GM19099 (cell line): ENCODE data around the gene MCAT.

ENCODE experiments used
- POLR2A ChIP-seq: IDR thresholded peaks from 3 replicates; pipeline ENCODE4 v1.6.1; 2011; ENCODE audit warnings: low read depth; ENCODE audit not compliant: insufficient read length; ENCODE audit errors: extremely low read depth

MCAT gene, protein sequence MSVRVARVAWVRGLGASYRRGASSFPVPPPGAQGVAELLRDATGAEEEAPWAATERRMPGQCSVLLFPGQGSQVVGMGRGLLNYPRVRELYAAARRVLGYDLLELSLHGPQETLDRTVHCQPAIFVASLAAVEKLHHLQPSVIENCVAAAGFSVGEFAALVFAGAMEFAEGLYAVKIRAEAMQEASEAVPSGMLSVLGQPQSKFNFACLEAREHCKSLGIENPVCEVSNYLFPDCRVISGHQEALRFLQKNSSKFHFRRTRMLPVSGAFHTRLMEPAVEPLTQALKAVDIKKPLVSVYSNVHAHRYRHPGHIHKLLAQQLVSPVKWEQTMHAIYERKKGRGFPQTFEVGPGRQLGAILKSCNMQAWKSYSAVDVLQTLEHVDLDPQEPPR

DNA sequence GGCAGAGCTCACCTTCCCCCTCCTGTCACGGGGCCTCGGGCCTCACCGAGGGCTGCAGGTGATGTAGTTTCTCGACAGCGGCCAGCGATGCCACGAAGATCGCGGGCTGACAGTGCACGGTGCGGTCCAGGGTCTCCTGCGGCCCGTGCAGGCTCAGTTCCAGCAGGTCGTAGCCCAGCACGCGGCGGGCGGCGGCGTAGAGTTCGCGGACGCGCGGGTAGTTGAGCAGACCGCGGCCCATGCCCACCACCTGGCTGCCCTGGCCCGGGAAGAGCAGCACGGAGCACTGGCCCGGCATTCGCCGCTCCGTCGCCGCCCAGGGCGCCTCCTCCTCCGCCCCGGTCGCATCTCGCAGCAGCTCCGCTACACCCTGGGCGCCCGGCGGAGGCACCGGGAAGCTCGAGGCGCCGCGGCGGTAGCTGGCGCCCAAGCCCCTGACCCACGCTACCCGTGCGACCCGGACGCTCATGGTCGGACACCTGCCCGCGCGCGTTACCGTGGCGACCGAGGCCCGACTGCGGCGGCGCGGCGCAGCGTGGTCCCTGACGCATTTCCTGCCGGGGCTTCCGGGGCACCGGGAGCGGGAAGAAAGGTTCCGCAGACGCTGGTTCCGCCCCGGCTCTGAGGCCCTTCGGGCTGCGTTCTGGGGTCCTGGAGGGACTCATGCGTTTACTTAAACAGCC, at the start of gene MCAT:
MCAT (minus strand) TSS at position 519 of the 683 bp plus-strand sequence; CDS start at position 469, 50 bp downstream.
- TF ChIP-seq POLR2A, result peak; percentile 67

DNA sequence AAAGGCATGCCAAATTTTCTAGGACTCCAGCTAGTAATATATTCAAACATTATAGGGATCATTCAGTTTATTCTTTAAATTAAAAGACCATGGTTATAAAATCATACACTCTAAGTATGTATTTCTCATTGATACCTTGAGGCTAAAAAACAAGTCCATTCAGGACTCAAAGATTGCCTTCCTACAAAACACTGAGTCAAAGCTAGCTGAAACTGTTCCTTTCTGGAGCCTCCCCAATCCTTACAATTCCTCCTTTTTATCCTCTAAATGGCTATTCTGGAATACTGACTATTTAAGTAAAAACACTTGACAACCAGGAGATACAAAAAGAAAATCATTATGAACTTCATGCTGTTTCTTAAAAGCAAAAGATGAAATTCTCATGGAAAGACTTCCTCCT, 48.6 kb upstream of the MCAT start:
- no peak for TF ChIP-seq POLR2A

DNA sequence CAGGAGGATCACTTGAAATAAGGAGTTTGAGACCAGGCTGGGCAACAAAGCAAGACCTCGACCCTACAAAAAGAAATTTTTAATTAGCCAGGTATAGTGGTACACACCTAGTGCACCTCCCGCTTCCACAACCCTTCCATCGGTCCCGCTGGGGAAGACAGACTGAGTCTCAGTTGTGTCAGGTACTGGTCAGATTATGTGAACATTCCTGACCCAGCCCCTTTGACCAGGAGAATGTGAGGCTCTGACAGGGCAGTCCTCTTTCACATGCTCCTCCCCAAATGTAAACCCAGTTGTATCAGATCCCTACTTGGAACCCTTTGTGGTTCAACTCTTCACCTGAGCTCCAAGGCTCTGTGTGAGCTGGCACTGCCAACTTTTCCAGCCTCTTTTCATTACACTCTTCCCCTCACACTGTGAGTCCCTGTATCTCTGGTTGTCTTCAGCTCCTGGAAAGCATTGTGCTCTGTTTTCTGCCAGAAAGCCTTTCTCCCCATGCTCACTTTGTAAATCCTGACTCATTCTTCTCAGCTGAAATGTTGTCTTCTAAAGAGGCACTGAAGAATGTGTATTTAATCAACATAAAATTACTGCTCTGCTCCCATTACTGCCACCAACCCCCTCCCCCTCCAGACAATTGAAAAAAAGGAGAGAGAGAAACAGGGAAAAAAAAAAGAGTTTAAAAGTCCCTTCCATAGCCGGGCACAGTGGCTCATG, 45.8 kb upstream of the MCAT start:
- TF ChIP-seq POLR2A, result no peak

DNA sequence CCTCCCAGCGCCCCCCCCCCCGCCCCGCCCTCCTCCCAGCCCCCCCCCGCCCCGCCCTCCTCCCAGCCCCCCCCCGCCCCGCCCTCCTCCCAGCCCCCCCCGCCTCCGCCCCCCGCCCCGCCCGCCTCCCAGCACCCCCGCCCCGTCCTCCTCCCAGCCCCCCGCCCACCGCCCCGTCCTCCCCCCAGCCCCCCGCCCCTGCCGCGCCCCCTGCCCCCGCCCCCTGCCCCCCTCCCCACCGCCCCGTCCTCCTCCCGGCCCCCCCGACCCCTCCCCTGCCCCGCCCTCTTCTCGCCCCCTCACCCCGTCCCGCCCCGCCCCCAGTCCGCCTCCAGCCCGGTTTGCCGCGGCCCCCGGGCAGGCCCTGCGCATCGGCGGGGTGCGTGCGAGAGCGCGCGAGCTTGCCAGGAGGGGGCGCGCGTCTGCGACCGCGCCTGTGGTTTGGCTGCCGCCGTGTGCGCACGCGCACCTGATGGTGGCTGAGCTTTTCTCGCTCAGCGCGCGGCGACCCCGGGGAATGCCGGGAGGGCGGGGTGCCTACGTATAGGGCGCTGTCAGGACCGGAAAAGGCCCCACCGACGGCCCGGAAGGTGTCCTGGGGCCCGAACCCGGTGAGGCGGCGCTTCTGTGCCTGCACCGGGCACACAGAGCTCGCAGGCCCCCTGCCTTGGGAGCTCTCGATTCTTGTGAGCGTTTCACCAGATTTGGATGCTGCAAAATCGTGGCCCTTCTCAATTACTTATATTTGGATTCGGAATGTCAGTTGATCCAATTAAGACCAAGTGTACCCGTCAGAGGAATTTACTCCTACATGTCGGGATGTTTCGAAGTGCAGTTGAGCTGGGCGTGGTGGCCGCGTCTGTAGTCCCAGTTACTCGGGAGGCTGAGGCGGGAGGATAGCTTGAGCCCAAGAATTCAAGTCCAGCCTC, 44.2 kb upstream of the MCAT start:
- peak; percentile 97 for TF ChIP-seq POLR2A

DNA sequence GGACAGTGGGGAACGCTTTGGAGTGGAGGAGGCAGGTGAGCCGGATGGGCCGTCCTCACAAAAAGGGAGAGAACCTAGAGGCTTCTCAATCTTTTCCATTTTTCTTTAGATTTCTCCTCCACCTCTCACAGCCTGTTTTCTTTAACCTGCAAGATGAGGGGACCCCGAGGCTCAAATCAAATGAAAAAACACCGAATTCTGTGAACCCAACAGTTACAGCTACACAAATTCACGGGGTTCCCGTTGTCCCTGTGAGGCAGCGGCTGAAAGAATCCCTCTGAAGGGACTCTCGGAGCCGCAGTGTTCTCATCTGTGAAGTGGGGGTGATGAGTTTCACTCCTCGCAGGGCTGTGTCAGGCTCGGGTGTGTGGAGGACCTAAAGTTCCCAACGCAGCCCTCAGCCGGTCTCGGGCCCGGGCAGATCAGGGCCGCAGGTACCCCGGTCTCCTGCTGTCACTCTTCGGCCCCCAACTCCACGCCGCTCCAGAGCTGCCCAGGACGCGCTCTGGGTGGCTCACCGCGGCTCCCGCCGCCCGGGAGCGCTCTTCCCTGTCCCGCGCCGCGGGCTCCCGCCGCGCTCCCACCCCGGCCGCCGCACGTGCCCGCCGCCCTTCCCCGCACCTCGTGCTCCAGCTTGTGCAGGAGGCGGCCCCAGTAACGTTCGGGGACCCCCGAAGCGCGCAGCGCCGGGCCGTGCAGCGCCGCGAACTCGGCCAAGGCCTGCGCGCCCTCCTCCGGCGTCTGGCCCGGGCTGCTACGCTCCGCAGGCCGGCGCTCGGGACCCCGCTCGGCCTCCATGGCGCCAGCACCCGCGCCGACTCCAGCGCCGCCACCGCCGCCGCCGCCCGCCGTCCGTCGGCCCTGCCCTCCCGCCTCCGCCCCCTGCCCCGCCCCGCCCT, 43.3 kb upstream of the MCAT start, which contains the start of gene TTLL12:
TTLL12 (minus strand) TSS at position 863 of the 899 bp plus-strand sequence; CDS start at position 798, 65 bp downstream.
- peak; percentile 78 for TF ChIP-seq POLR2A

DNA sequence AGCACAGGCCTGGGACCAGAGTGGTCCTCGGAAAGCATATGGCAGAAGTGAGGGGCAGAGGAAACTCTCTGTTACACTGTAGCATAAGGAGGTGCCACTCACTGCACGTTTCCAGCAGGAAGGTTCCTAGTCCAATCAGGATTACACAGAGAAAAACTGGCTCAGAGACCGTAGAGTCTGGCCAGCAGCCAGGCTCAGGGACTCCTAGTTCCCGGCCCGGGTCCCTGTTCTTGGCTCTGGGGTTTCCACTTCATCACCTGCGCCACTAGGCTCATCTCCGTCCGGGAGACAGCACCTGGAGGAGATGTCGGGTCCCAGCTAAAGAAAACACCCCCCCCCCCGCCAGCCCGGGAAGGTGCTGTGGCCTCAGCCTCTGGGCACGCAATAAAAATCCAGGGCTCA, 42.7 kb upstream of the MCAT start:
- TF ChIP-seq POLR2A, result no peak

DNA sequence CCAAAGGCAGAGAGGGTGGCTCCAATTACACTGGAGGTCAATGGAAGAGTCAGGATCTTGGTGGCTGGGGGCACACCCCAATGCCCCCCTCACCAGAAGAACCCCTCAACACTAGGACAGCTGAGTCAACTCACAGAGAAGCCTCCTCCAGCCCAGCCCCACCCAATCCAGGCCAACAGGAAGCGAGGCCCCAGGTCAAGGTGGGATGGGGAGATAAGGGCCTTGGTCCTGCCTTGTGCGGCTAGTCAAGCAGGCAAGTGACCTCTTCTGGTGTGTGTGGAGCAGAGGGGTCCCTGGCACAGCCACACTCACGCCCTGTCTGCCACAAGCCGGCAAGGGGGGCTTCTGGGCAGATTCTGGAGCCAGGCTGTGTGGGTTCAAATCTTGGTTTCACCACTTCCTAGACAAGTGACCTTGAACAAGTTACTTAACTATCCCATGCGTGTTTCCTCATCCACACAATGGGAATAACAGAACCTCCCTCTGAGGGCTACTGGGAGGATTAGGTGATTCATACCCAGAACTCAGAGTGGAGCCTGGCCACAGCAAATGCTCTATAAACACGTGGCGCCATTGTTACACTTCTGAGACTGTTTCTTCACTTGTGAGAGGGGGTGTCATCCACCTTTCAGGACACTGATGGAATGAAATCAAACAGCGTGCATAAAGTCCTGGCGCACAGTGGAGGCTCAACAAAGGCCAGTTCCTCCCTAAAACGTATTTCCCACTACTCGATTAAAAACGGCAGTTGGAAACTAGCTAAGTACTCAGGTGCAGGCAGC, 40.5 kb upstream of the MCAT start:
- no peak for TF ChIP-seq POLR2A

DNA sequence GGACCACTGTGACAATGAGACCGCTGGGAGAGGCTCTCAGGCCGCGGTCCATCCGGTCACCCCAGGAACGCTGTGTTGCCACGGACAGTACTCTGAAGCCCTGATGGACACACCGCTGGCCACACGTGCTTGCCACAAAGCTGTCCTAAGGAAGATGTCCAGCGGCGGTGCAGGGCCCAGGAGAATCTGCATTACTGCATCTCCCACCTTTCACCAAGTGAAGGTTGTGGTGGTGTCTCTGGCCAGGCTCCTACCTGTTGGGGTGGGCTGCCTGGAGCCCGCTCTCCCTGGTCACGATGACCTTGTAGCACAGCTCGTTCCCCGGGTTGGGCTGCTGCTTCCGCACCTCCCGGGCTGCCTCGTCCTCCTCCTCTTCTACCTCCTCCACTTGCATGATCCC, 39.5 kb upstream of the MCAT start:
- TF ChIP-seq POLR2A, result no peak

DNA sequence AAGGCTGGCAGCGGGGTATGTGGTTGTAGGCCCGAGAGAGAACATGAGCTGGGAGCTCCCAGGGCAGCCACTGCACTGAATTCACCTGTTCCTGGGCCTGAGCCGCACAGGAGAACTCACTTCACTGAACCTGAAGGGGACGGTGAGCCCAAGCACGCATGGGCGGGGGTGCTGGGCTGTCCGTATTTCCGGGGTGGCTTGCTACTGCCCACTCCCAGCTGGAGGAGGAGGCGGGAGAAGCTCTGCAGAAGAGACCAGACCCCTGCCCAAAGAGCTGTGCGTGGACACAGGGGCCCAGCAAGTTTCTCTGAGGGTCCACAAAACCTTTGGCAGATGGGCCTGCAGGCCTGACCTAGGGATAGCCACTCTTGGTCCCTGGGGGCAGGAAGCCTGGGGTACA, 38.9 kb upstream of the MCAT start:
- no peak for TF ChIP-seq POLR2A

DNA sequence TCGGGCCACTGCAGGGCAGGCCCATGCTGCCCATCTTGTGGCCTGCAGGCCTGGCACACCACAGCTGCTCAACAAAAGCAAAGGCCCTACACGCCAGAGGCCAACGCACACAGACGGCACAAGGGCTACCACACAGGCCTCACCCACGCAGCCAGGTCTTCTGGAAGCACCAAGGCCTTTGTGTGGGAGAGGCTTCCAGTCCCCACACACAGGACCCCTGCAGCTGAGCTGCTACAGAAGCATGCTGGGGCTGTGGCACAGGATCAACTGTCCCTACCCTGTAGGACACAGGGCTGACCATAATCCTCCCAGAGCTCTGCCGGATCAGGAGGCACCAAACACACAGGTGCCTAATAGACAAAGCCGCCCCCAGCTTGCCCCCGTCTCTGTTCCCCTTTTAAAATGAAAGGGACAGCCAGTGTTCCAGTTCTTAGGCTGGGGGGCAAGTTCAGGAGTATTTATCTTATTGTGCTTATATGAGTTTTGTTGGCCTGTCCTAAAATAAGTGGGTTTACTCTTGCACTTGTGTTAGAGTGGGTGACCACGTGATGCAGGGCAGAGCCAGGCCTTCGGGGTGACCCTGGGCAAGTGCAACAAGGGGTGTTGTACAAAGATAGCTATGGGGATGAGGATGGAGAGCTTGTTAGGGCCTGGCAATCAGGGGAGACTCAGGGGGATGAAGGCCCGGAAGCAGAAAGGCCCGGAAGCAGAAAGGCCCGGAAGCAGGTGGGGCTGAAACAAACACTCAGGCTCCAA, 38.3 kb upstream of the MCAT start:
- TF ChIP-seq POLR2A, result no peak

DNA sequence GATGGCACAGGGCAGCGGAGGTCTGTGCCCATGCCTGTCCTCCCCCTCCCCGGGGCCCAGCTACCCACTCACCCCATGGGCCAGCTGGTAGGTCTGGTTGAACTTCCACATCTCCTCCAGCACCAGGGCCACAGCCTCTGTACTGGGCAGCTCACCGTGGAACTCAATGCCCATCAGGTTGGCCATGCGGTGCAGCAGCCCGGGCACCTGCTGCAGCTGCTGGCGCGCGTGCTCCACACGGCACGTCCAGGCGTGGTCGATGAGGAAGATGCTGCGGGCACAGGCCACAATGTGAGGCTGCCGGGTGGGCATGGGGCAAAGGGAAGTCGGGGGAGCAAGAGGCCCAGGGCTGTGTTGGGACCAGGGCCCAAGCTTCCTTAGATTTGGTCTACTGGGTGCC, 37.5 kb upstream of the MCAT start:
- TF ChIP-seq POLR2A, result no peak

DNA sequence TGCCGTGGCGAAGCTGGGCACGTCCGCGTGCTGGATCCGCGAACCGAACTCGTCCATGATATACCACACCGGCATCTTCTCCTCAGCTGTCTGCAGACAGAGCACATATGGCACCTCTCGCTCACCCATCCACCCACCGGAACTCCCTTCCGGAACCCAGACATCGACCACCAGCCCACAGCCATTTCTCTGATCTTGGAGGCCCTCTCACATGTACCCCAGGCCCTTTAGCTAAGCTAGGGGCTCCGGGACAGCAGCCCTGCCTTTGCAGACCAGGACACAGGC, 36.7 kb upstream of the MCAT start:
- no peak for TF ChIP-seq POLR2A
